Activated CD8-positive, alpha-beta memory T cell treated with anti-CD3 and anti-CD28 coated beads, Interleukin-2, amount 10 ng/mL, durations not matched to agents 7 days and 5 days (primary cell): ENCODE data around the gene TTLL12. TPM values are rescaled to one million over a fixed set of nuclear protein-coding genes. Genes with fewer than 3 reads are reported as not detected.

Experiments used
- ATAC-seq: fragments of 150-1000 bp; cut with Tn5 transposase; one replicate; pipeline ENCODE4 v1.10.0; 2021; ENCODE audit warnings: moderate library complexity
- CTCF ChIA-PET: fragments of 350-600 bp; sonication (Branson Sonifier 250); formaldehyde crosslinking; loops from one replicate; lab custom pipeline; 2021; ENCODE audit warnings: antibody characterized with exemption; lab: Charles Lee
- DNase-seq: peaks from one replicate; pipeline ENCODE4 v3.0.0-alpha.2; 2020
- H3K27ac Mint-ChIP-seq: one replicate; pipeline ENCODE4 v1.8.0; 2021; ENCODE audit warnings: mild to moderate bottlenecking, mixed read lengths
- H3K27me3 Mint-ChIP-seq: one replicate; pipeline ENCODE4 v1.8.0; 2021; ENCODE audit warnings: mixed read lengths
- H3K36me3 Mint-ChIP-seq: one replicate; pipeline ENCODE4 v1.8.0; 2021; ENCODE audit warnings: mild to moderate bottlenecking, mixed read lengths
- H3K4me1 Mint-ChIP-seq: one replicate; pipeline ENCODE4 v1.8.0; 2021; ENCODE audit warnings: mixed read lengths
- H3K4me3 Mint-ChIP-seq: one replicate; pipeline ENCODE4 v1.8.0; 2021; ENCODE audit warnings: mild to moderate bottlenecking, moderate library complexity, mixed read lengths
- H3K9me3 Mint-ChIP-seq: one replicate; pipeline ENCODE4 v1.8.0; 2022; ENCODE audit warnings: low read depth, mixed read lengths
- total RNA-seq, 2 experiments: library from RNA; stranded (reverse); gene quantifications; one replicate each; pipeline ENCODE4 v1.2.3, GENCODE V29; 2021

TTLL12 gene
- 10 to 100 TPM; 40.3 to 49.7 TPM for total RNA-seq

GRCh38 chr22:43186272-43187170, at the start of gene TTLL12:
TSS of gene TTLL12 (minus strand) at chr22:43187134. CDS start at chr22:43187069, 65 bp downstream.
- H3K9me3 Mint-ChIP-seq = peaks cover 6% of the 10 kb centered on the region
- CTCF ChIA-PET = interaction anchor here (0.5 to 1.7 kb wide), 8 partner anchors 11 to 772 kb away, joined by 3 to 6 read pairs (median 4); no protein-coding TSS in a partner anchor

GRCh38 chr22:43235445-43236409, 48.8 kb upstream of the TTLL12 start:
- Mint-ChIP-seq H3K4me3 (no peak overlapping the region), H3K27me3 (peaks cover 5% of the 10 kb centered on the region), H3K27ac (no peak overlapping the region), H3K36me3 (no peaks in the 10 kb centered on the region), H3K9me3 (no peaks in the 10 kb centered on the region), H3K4me1 (peaks cover 3% of the 10 kb centered on the region)
- no peak for ATAC-seq
- CTCF ChIA-PET = no interaction called here
- no peak for DNase-seq

More at GRCh38 chr22:43186272-43187170, at the start of gene TTLL12:
- ATAC-seq = peak; percentile 44
- H3K4me1 Mint-ChIP-seq = peaks cover 32% of the 10 kb centered on the region
- peak; percentile 61 for DNase-seq
- H3K4me3 Mint-ChIP-seq = peak within 1 kb of the TSS; percentile 84
- H3K36me3 Mint-ChIP-seq = peaks cover 3% of the 10 kb centered on the region
- H3K27ac Mint-ChIP-seq = peak within 1 kb of the TSS; percentile 95
- H3K27me3 Mint-ChIP-seq = peaks cover 6% of the 10 kb centered on the region

- Mint-ChIP-seq H3K4me3 (no peak overlapping the region), H3K36me3 (no peaks in the 10 kb centered on the region), H3K4me1 (peaks cover 3% of the 10 kb centered on the region), H3K9me3 (no peaks in the 10 kb centered on the region), H3K27ac (no peak overlapping the region), H3K27me3 (peaks cover 2% of the 10 kb centered on the region)
- no peak for DNase-seq
- no peak for ATAC-seq
- CTCF ChIA-PET = interaction anchor here (0.7 to 1.0 kb wide), 4 partner anchors 39 to 152 kb away, joined by 3 to 6 read pairs (median 4); no protein-coding TSS in a partner anchor
These were observed 47.5 kb upstream of the TTLL12 start for GRCh38 chr22:43234264-43234988.

- Mint-ChIP-seq H3K27me3 (peaks cover 2% of the 10 kb centered on the region), H3K36me3 (no peaks in the 10 kb centered on the region), H3K9me3 (no peaks in the 10 kb centered on the region), H3K4me1 (peaks cover 3% of the 10 kb centered on the region), H3K4me3 (no peak overlapping the region), H3K27ac (no peak overlapping the region)
- ATAC-seq = no peak
- DNase-seq = no peak
- CTCF ChIA-PET = interaction anchor here (1.3 to 6.3 kb wide), 7 partner anchors 25 to 151 kb away, joined by 3 to 79 read pairs (median 30); no protein-coding TSS in a partner anchor
These were observed 46.6 kb upstream of the TTLL12 start for GRCh38 chr22:43233529-43233928.

- no peaks in the 10 kb centered on the region for H3K36me3 Mint-ChIP-seq
- H3K9me3 Mint-ChIP-seq = no peaks in the 10 kb centered on the region
- H3K27me3 Mint-ChIP-seq = peaks cover 2% of the 10 kb centered on the region
- CTCF ChIA-PET = interaction anchor here (1.3 to 6.3 kb wide), 11 partner anchors 16 to 152 kb away, joined by 3 to 79 read pairs (median 13); no protein-coding TSS in a partner anchor
- DNase-seq (no peak), ATAC-seq (no peak)
- no peak overlapping the region for H3K27ac Mint-ChIP-seq
- H3K4me3 Mint-ChIP-seq = no peak overlapping the region
- peaks cover 3% of the 10 kb centered on the region for H3K4me1 Mint-ChIP-seq
These were observed 45.5 kb upstream of the TTLL12 start for GRCh38 chr22:43232445-43232844.

- H3K27ac Mint-ChIP-seq = no peak overlapping the region
- H3K4me3 Mint-ChIP-seq = no peak overlapping the region
- DNase-seq (no peak), ATAC-seq (no peak)
- CTCF ChIA-PET = interaction anchor here (0.6 to 6.3 kb wide), 25 partner anchors 9 to 581 kb away, joined by 3 to 79 read pairs (median 5); no protein-coding TSS in a partner anchor
- peaks cover 6% of the 10 kb centered on the region for H3K4me1 Mint-ChIP-seq
- no peaks in the 10 kb centered on the region for H3K36me3 Mint-ChIP-seq
- H3K27me3 Mint-ChIP-seq = peaks cover 2% of the 10 kb centered on the region
- H3K9me3 Mint-ChIP-seq = no peaks in the 10 kb centered on the region
These were observed 44.7 kb upstream of the TTLL12 start for GRCh38 chr22:43231724-43232034.

GRCh38 chr22:43230971-43231723, 44.2 kb upstream of the TTLL12 start:
- ATAC-seq = peak; percentile 73

GRCh38 chr22:43230571-43230970, 43.6 kb upstream of the TTLL12 start:
- no peak overlapping the region for H3K27ac Mint-ChIP-seq
- H3K4me3 Mint-ChIP-seq = no peak overlapping the region
- no peaks in the 10 kb centered on the region for H3K9me3 Mint-ChIP-seq
- peaks cover 8% of the 10 kb centered on the region for H3K4me1 Mint-ChIP-seq
- ATAC-seq (no peak), DNase-seq (no peak)
- no peaks in the 10 kb centered on the region for H3K36me3 Mint-ChIP-seq
- peaks cover 2% of the 10 kb centered on the region for H3K27me3 Mint-ChIP-seq
- CTCF ChIA-PET = interaction anchor here (1.0 to 6.3 kb wide), 7 partner anchors 18 to 154 kb away, joined by 3 to 79 read pairs (median 30); no protein-coding TSS in a partner anchor

More at GRCh38 chr22:43230971-43231723, 44.2 kb upstream of the TTLL12 start:
- no peak overlapping the region for H3K4me3 Mint-ChIP-seq
- peak overlapping the region; percentile 36 for H3K27ac Mint-ChIP-seq
- DNase-seq = peak; percentile 80
- peaks cover 6% of the 10 kb centered on the region for H3K4me1 Mint-ChIP-seq
- CTCF ChIA-PET = interaction anchor here (0.6 to 6.3 kb wide), 26 partner anchors 10 to 582 kb away, joined by 3 to 79 read pairs (median 4); no protein-coding TSS in a partner anchor
- H3K27me3 Mint-ChIP-seq = peaks cover 2% of the 10 kb centered on the region
- no peaks in the 10 kb centered on the region for H3K36me3 Mint-ChIP-seq
- no peaks in the 10 kb centered on the region for H3K9me3 Mint-ChIP-seq

GRCh38 chr22:43228863-43229262, 41.9 kb upstream of the TTLL12 start:
- Mint-ChIP-seq H3K9me3 (no peaks in the 10 kb centered on the region), H3K27me3 (peaks cover 2% of the 10 kb centered on the region), H3K4me1 (peaks cover 8% of the 10 kb centered on the region), H3K36me3 (no peaks in the 10 kb centered on the region), H3K4me3 (no peak overlapping the region), H3K27ac (no peak overlapping the region)
- CTCF ChIA-PET = interaction anchor here (0.6 to 6.3 kb wide), 8 partner anchors 18 to 156 kb away, joined by 3 to 79 read pairs (median 5); partner anchors contain the start of gene TTLL12
- no peak for DNase-seq
- no peak for ATAC-seq

GRCh38 chr22:43228330-43228729, 41.4 kb upstream of the TTLL12 start:
- Mint-ChIP-seq H3K27ac (no peak overlapping the region), H3K27me3 (peaks cover 2% of the 10 kb centered on the region), H3K9me3 (no peaks in the 10 kb centered on the region), H3K4me3 (no peak overlapping the region), H3K4me1 (peaks cover 8% of the 10 kb centered on the region), H3K36me3 (no peaks in the 10 kb centered on the region)
- peak; percentile 46 for DNase-seq
- CTCF ChIA-PET = interaction anchor here (0.6 to 6.3 kb wide), 5 partner anchors 34 to 157 kb away, joined by 3 to 79 read pairs (median 30); partner anchors contain the start of gene TTLL12
- ATAC-seq = no peak

- no peaks in the 10 kb centered on the region for H3K27me3 Mint-ChIP-seq
- H3K27ac Mint-ChIP-seq = no peak overlapping the region
- CTCF ChIA-PET = interaction anchor here (1.7 to 6.2 kb wide), 2 partner anchors 40 to 158 kb away, joined by 6 to 77 read pairs; partner anchors contain the start of gene TTLL12
- H3K36me3 Mint-ChIP-seq = no peaks in the 10 kb centered on the region
- no peaks in the 10 kb centered on the region for H3K9me3 Mint-ChIP-seq
- H3K4me3 Mint-ChIP-seq = no peak overlapping the region
- H3K4me1 Mint-ChIP-seq = peaks cover 8% of the 10 kb centered on the region
- DNase-seq (no peak), ATAC-seq (peak; percentile 34)
These were observed 40.3 kb upstream of the TTLL12 start for GRCh38 chr22:43227239-43227630.
